Ascending aorta (tissue), 2 donors: ENCODE measurements around the gene ARHGAP19. TPM values are rescaled to one million over a fixed set of nuclear protein-coding genes. Genes with fewer than 3 reads are reported as not detected.

Source experiments
- DNase-seq, 2 donors: peaks; one replicate each; pipeline ENCODE4 v3.0.0-alpha.2; 2019; ENCODE audit warnings: low spot score in 2 of 2
- H3K27ac ChIP-seq, 2 donors: fragments of 200-600 bp; sonication (generic); one replicate each; pipeline ENCODE4 v1.5.1; 2016 to 2017; ENCODE audit warnings: mild to moderate bottlenecking in 1 of 2
- H3K27me3 ChIP-seq: fragments of 200-600 bp; sonication (generic); one replicate; pipeline ENCODE4 v1.5.1; 2017
- H3K36me3 ChIP-seq, 2 donors: fragments of 200-600 bp; sonication (generic); one replicate each; pipeline ENCODE4 v1.5.1; 2016
- H3K4me1 ChIP-seq, 2 donors: fragments of 200-600 bp; sonication (generic); one replicate each; pipeline ENCODE4 v1.5.1; 2016 to 2017; ENCODE audit warnings: mild to moderate bottlenecking in 1 of 2
- H3K4me3 ChIP-seq, 2 donors: fragments of 200-600 bp; sonication (generic); one replicate each; pipeline ENCODE4 v1.5.1; 2016 to 2017; ENCODE audit warnings: mild to moderate bottlenecking in 1 of 2
- H3K9me3 ChIP-seq, 2 donors: fragments of 200-600 bp; sonication (generic); one replicate each; pipeline ENCODE4 v1.5.1; 2016
- CTCF ChIP-seq, 3 experiments: fragments of 200-600 bp in 2 of 3; fragments of 450-650 bp in 1 of 3; sonication (generic) in 2 of 3; IDR thresholded peaks; one replicate each; pipeline ENCODE4 v1.5.1; 2016 to 2019; ENCODE audit warnings: antibody characterized with exemption in 3 of 3, mild to moderate bottlenecking in 1 of 3, moderate library complexity in 1 of 3
- intact Hi-C: fragments of 100-400 bp; cut with DNase I; formaldehyde crosslinking; loops from one replicate; pipeline ENCODE4 v1.15.1; 2023
- total RNA-seq: library from RNA; depleted of rRNA; stranded (reverse); fragments of >200 nt; gene quantifications from one replicate; pipeline ENCODE4 v1.1.0, GENCODE V29; 2016

ARHGAP19 gene
- total RNA-seq, 1 donor from 2014 or later, result 4.5 TPM

- H3K27me3 ChIP-seq, result no peaks in the 10 kb centered on the region
- H3K4me1 ChIP-seq, result no peaks in the 10 kb centered on the region
- H3K27ac ChIP-seq, result no peak overlapping the region
- H3K36me3 ChIP-seq, result peaks cover 0 to 5% of the 10 kb centered on the region in 2 donors
- intact Hi-C loops, result no loop called here
- H3K9me3 ChIP-seq, result no peaks in the 10 kb centered on the region
- no peak overlapping the region for H3K4me3 ChIP-seq
- no peak for DNase-seq
- TF ChIP-seq CTCF (IDR thresholded peaks at IDR 0.05), result no peak
Measured at GRCh38 chr10:97222326-97222961, 70.0 kb downstream of the ARHGAP19 start.

- H3K27ac ChIP-seq, result no peak overlapping the region
- H3K36me3 ChIP-seq, result peaks cover 0 to 5% of the 10 kb centered on the region in 2 donors
- intact Hi-C loops, result no loop called here
- no peaks in the 10 kb centered on the region for H3K27me3 ChIP-seq
- no peak overlapping the region for H3K4me3 ChIP-seq
- no peaks in the 10 kb centered on the region for H3K4me1 ChIP-seq
- no peak for TF ChIP-seq CTCF (IDR thresholded peaks at IDR 0.05)
- no peak for DNase-seq
- H3K9me3 ChIP-seq, result no peaks in the 10 kb centered on the region
Measured at GRCh38 chr10:97220355-97220754, 72.1 kb downstream of the ARHGAP19 start.

DNA sequence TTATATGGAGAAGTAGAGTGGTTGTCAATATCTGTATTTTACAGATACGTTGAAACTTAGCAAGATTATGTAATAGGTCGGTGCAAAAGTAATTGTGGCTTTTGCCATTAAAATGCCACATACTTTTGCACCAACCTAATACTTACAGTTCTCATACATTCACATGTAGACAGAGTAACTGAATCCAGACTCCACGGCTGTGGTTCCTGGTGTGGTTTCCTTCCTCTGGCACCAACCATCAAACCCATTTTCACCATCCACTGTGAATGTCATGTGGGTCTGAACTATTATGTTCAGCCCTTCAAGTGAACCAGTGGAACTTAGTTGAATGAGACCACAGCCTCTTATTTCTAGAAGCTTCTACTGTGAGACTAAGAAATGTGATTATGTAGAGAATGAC is 75.1 kb downstream of the ARHGAP19 start:
- Histone ChIP-seq H3K4me1 (no peaks in the 10 kb centered on the region), H3K27me3 (no peaks in the 10 kb centered on the region), H3K36me3 (no peaks in the 10 kb centered on the region), H3K4me3 (no peak overlapping the region), H3K9me3 (no peaks in the 10 kb centered on the region), H3K27ac (no peak overlapping the region)
- DNase-seq, result no peak
- no peak for TF ChIP-seq CTCF (IDR thresholded peaks at IDR 0.05)
- intact Hi-C loops, result no loop called here

DNA sequence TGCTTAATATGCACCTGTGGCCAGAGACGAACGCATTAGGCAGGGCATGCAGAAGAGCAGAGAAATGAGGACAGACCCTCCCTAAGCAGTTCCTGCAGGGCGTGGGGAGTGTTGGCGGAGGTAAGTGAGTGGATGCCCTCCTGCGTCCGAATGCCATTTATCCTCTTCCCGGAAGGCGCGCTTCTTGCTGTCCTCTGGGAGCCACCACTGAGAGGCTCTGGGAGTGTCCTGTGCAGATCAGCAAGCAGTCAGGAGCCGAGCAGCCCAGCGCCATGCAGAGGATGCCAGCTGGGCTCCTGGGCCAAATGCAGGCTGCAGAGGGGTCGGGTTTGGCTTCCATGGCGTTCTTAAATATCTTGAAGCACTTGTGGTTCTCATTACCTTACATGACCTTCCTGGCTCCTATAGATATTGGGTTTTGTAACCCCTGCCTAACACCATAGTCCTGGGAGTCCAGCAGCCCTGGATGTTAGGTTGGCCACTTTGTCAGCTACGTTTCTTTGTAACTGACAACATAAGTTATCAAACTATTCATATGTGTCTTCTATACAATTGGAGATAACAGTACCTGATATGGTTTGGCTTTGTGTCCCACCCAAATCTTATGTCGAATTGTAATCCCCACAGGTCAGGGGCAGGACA is 76.7 kb downstream of the ARHGAP19 start:
- intact Hi-C loops, result no loop called here

GRCh38 chr10:97213431-97213830 is 79.0 kb downstream of the ARHGAP19 start:
- no peak for TF ChIP-seq CTCF (IDR thresholded peaks at IDR 0.05)
- intact Hi-C loops, result no loop called here
- Histone ChIP-seq H3K4me1 (no peaks in the 10 kb centered on the region), H3K36me3 (no peaks in the 10 kb centered on the region), H3K27me3 (no peaks in the 10 kb centered on the region), H3K9me3 (no peaks in the 10 kb centered on the region), H3K4me3 (no peak overlapping the region), H3K27ac (no peak overlapping the region)
- DNase-seq, result no peak

More for the DNA sequence above, 76.7 kb downstream of the ARHGAP19 start:
- H3K9me3 ChIP-seq, result no peaks in the 10 kb centered on the region
- no peaks in the 10 kb centered on the region for H3K36me3 ChIP-seq
- H3K4me1 ChIP-seq, result no peaks in the 10 kb centered on the region
- no peak overlapping the region for H3K27ac ChIP-seq
- H3K27me3 ChIP-seq, result no peaks in the 10 kb centered on the region
- no peak overlapping the region for H3K4me3 ChIP-seq
- DNase-seq, result no peak
- no peak for TF ChIP-seq CTCF (IDR thresholded peaks at IDR 0.05)
